ENCODE measurements around the gene RBM44. TPM values are rescaled to one million over a fixed set of nuclear protein-coding genes. Genes with fewer than 3 reads are reported as not detected.

The RBM44 gene
- total and polyA plus RNA-seq, 2 donors = 0.82 to 0.85 TPM

GRCh38 chr2:237876951-237877491 is 78.4 kb downstream of the RBM44 start:
- H3K4me1 ChIP-seq (ENCODE audit: control insufficient read depth in 2 of 2, insufficient read depth in 2 of 2, low read length in 2 of 2) = peaks cover 0 to 16% of the 10 kb centered on the region in 2 donors
- no peak for DNase-seq (ENCODE audit: low read depth in 6 of 9, low spot score in 9 of 9)
- WGBS = 97% methylated on average over 23 of the region's 23 CpGs

DNA sequence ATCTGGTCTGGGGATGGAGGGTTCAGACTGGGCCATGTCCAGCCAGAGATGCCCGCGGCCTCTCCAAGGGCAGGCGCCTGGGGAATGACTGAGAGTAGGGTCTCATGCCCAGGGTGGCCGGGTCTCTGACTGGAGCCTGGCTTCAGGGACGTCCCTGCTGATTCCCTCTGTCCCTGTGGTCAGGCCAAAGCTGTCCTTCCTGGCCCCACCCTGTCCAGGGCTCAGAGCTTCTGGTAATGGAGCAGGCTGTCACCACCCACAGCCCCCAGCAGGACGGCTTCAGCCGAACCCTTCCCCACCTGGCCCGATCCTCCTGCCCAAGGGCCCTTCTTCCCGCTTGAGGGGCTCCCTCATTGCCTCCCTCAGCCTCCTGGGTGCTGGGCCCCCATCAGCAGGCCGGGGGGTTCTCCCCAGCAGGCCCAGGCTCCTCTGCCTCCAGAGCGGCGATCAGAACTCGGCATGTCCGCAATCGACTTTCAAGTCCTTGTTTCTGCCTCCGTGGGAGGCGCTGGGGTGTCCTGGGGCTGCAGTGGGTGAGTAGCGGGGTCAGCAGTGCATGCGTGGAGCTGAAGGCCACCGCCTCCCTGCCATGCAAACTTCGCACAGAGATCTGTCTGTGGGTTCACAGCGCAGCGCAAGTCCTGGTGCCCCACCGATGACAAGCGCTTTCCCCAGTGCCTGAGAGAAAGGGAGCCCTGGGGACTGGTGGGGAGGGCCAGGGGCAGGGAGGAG is 79.2 kb downstream of the RBM44 start:
- 98% methylated on average over 25 of the region's 25 CpGs for WGBS
- Histone ChIP-seq H3K4me3 (ENCODE audit: low read length in 2 of 2) (no peak overlapping the region), H3K9me3 (ENCODE audit: control insufficient read depth in 2 of 2, insufficient read depth in 1 of 2, low read length in 1 of 2) (peaks cover 0 to 1% of the 10 kb centered on the region in 2 donors), H3K4me1 (ENCODE audit: control insufficient read depth in 2 of 2, insufficient read depth in 2 of 2, low read length in 2 of 2) (peaks cover 0 to 16% of the 10 kb centered on the region in 2 donors), H3K27ac (ENCODE audit: low read depth in 1 of 2, low read length in 1 of 2) (no peak overlapping the region), H3K27me3 (ENCODE audit: control insufficient read depth in 2 of 2, insufficient read depth in 1 of 2, low read length in 1 of 2) (no peaks in the 10 kb centered on the region), H3K36me3 (ENCODE audit: control insufficient read depth in 2 of 2, insufficient read depth in 2 of 2, low read length in 1 of 2) (no peaks in the 10 kb centered on the region)
- no peak for DNase-seq (ENCODE audit: low read depth in 6 of 9, low spot score in 9 of 9)

More at GRCh38 chr2:237876951-237877491, 78.4 kb downstream of the RBM44 start:
- Histone ChIP-seq H3K4me3 (ENCODE audit: low read length in 2 of 2) (no peak overlapping the region), H3K36me3 (ENCODE audit: control insufficient read depth in 2 of 2, insufficient read depth in 2 of 2, low read length in 1 of 2) (no peaks in the 10 kb centered on the region), H3K27ac (ENCODE audit: low read depth in 1 of 2, low read length in 1 of 2) (no peak overlapping the region), H3K27me3 (ENCODE audit: control insufficient read depth in 2 of 2, insufficient read depth in 1 of 2, low read length in 1 of 2) (no peaks in the 10 kb centered on the region), H3K9me3 (ENCODE audit: control insufficient read depth in 2 of 2, insufficient read depth in 1 of 2, low read length in 1 of 2) (peaks cover 0 to 1% of the 10 kb centered on the region in 2 donors)

GRCh38 chr2:237878321-237879057 is 79.9 kb downstream of the RBM44 start:
- no peak overlapping the region for H3K4me3 ChIP-seq (ENCODE audit: low read length in 2 of 2)
- H3K9me3 ChIP-seq (ENCODE audit: control insufficient read depth in 2 of 2, insufficient read depth in 1 of 2, low read length in 1 of 2) = peaks cover 0 to 1% of the 10 kb centered on the region in 2 donors
- peaks cover 0 to 9% of the 10 kb centered on the region in 2 donors for H3K4me1 ChIP-seq (ENCODE audit: control insufficient read depth in 2 of 2, insufficient read depth in 2 of 2, low read length in 2 of 2)
- H3K27ac ChIP-seq (ENCODE audit: low read depth in 1 of 2, low read length in 1 of 2) = no peak overlapping the region
- H3K36me3 ChIP-seq (ENCODE audit: control insufficient read depth in 2 of 2, insufficient read depth in 2 of 2, low read length in 1 of 2) = no peaks in the 10 kb centered on the region
- DNase-seq (ENCODE audit: low read depth in 6 of 9, low spot score in 9 of 9) = no peak
- WGBS = 96% methylated on average over 14 of the region's 14 CpGs
- no peaks in the 10 kb centered on the region for H3K27me3 ChIP-seq (ENCODE audit: control insufficient read depth in 2 of 2, insufficient read depth in 1 of 2, low read length in 1 of 2)

- H3K4me3 ChIP-seq (ENCODE audit: low read length in 2 of 2) = no peak overlapping the region
- 97% methylated on average over 5 of the region's 5 CpGs for WGBS
- no peaks in the 10 kb centered on the region for H3K36me3 ChIP-seq (ENCODE audit: control insufficient read depth in 2 of 2, insufficient read depth in 2 of 2, low read length in 1 of 2)
- H3K27ac ChIP-seq (ENCODE audit: low read depth in 1 of 2, low read length in 1 of 2) = no peak overlapping the region
- no peak for DNase-seq (ENCODE audit: low read depth in 6 of 9, low spot score in 9 of 9)
- peaks cover 0 to 4% of the 10 kb centered on the region in 2 donors for H3K4me1 ChIP-seq (ENCODE audit: control insufficient read depth in 2 of 2, insufficient read depth in 2 of 2, low read length in 2 of 2)
- peaks cover 0 to 1% of the 10 kb centered on the region in 2 donors for H3K9me3 ChIP-seq (ENCODE audit: control insufficient read depth in 2 of 2, insufficient read depth in 1 of 2, low read length in 1 of 2)
- H3K27me3 ChIP-seq (ENCODE audit: control insufficient read depth in 2 of 2, insufficient read depth in 1 of 2, low read length in 1 of 2) = no peaks in the 10 kb centered on the region
These were observed 80.5 kb downstream of the RBM44 start for GRCh38 chr2:237879058-237879430.

DNA sequence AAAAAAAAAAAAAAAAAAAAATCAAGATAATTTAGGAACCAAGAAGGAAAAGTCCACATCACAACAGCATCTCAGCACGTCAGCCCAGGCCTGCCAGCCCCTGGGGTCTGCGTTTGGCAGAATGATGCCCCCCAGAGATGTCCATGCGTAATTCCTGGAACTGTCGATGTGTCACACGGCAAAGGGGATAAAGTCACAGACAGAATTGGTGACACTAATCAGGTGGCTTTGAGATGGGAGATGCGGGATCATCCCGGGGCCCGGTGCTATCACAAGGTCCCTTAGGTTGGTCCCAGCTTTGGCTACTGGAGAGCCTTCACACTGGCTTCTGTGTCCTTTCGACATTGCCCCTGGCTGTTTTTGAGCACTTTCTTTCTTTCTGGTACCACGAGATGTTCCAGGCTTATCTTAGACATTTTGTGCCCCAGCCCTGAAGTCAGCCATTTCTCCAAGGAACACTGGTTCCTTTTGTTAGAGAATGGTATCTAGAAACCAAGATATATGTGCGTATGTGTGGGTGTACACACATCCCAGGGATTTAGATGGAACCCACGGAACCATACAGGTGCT is 81.5 kb downstream of the RBM44 start:
- no peaks in the 10 kb centered on the region for H3K36me3 ChIP-seq (ENCODE audit: control insufficient read depth in 2 of 2, insufficient read depth in 2 of 2, low read length in 1 of 2)
- H3K4me1 ChIP-seq (ENCODE audit: control insufficient read depth in 2 of 2, insufficient read depth in 2 of 2, low read length in 2 of 2) = no peaks in the 10 kb centered on the region
- peaks cover 0 to 1% of the 10 kb centered on the region in 2 donors for H3K9me3 ChIP-seq (ENCODE audit: control insufficient read depth in 2 of 2, insufficient read depth in 1 of 2, low read length in 1 of 2)
- WGBS = 98% methylated on average over 12 of the region's 12 CpGs
- no peak for DNase-seq (ENCODE audit: low read depth in 6 of 9, low spot score in 9 of 9)
- no peak overlapping the region for H3K4me3 ChIP-seq (ENCODE audit: low read length in 2 of 2)
- no peaks in the 10 kb centered on the region for H3K27me3 ChIP-seq (ENCODE audit: control insufficient read depth in 2 of 2, insufficient read depth in 1 of 2, low read length in 1 of 2)
- no peak overlapping the region for H3K27ac ChIP-seq (ENCODE audit: low read depth in 1 of 2, low read length in 1 of 2)

- no peaks in the 10 kb centered on the region for H3K4me1 ChIP-seq (ENCODE audit: control insufficient read depth in 2 of 2, insufficient read depth in 2 of 2, low read length in 2 of 2)
- DNase-seq (ENCODE audit: low read depth in 6 of 9, low spot score in 9 of 9) = no peak
- 98% methylated on average over 20 of the region's 20 CpGs for WGBS
These were observed 84.2 kb downstream of the RBM44 start for GRCh38 chr2:237882510-237883481.

GRCh38 chr2:237883951-237884446 is 85.4 kb downstream of the RBM44 start:
- H3K27ac ChIP-seq (ENCODE audit: low read depth in 1 of 2, low read length in 1 of 2) = no peak overlapping the region
- peaks cover 0 to 1% of the 10 kb centered on the region in 2 donors for H3K9me3 ChIP-seq (ENCODE audit: control insufficient read depth in 2 of 2, insufficient read depth in 1 of 2, low read length in 1 of 2)
- no peak overlapping the region for H3K4me3 ChIP-seq (ENCODE audit: low read length in 2 of 2)
- H3K36me3 ChIP-seq (ENCODE audit: control insufficient read depth in 2 of 2, insufficient read depth in 2 of 2, low read length in 1 of 2) = no peaks in the 10 kb centered on the region
- 97% methylated on average over 10 of the region's 10 CpGs for WGBS
- H3K4me1 ChIP-seq (ENCODE audit: control insufficient read depth in 2 of 2, insufficient read depth in 2 of 2, low read length in 2 of 2) = no peaks in the 10 kb centered on the region
- no peaks in the 10 kb centered on the region for H3K27me3 ChIP-seq (ENCODE audit: control insufficient read depth in 2 of 2, insufficient read depth in 1 of 2, low read length in 1 of 2)
- DNase-seq (ENCODE audit: low read depth in 6 of 9, low spot score in 9 of 9) = no peak

More at GRCh38 chr2:237882510-237883481, 84.2 kb downstream of the RBM44 start:
- Histone ChIP-seq H3K9me3 (ENCODE audit: control insufficient read depth in 2 of 2, insufficient read depth in 1 of 2, low read length in 1 of 2) (peaks cover 0 to 1% of the 10 kb centered on the region in 2 donors), H3K27ac (ENCODE audit: low read depth in 1 of 2, low read length in 1 of 2) (no peak overlapping the region), H3K27me3 (ENCODE audit: control insufficient read depth in 2 of 2, insufficient read depth in 1 of 2, low read length in 1 of 2) (no peaks in the 10 kb centered on the region), H3K36me3 (ENCODE audit: control insufficient read depth in 2 of 2, insufficient read depth in 2 of 2, low read length in 1 of 2) (no peaks in the 10 kb centered on the region), H3K4me3 (ENCODE audit: low read length in 2 of 2) (no peak overlapping the region)

- Histone ChIP-seq H3K27ac (ENCODE audit: low read depth in 1 of 2, low read length in 1 of 2) (no peak overlapping the region), H3K27me3 (ENCODE audit: control insufficient read depth in 2 of 2, insufficient read depth in 1 of 2, low read length in 1 of 2) (no peaks in the 10 kb centered on the region), H3K36me3 (ENCODE audit: control insufficient read depth in 2 of 2, insufficient read depth in 2 of 2, low read length in 1 of 2) (no peaks in the 10 kb centered on the region), H3K4me3 (ENCODE audit: low read length in 2 of 2) (no peak overlapping the region), H3K4me1 (ENCODE audit: control insufficient read depth in 2 of 2, insufficient read depth in 2 of 2, low read length in 2 of 2) (no peaks in the 10 kb centered on the region), H3K9me3 (ENCODE audit: control insufficient read depth in 2 of 2, insufficient read depth in 1 of 2, low read length in 1 of 2) (peaks cover 0 to 1% of the 10 kb centered on the region in 2 donors)
- DNase-seq (ENCODE audit: low read depth in 6 of 9, low spot score in 9 of 9) = no peak
- 94% methylated on average over 13 of the region's 13 CpGs for WGBS
These were observed 86.1 kb downstream of the RBM44 start for GRCh38 chr2:237884681-237885080.
